ENCODE data around the gene TAT.

GRCh38 chr16:71569621-71570020 lies 7.3 kb downstream of the TAT start:
- TF ChIP-seq, protein P1, sequence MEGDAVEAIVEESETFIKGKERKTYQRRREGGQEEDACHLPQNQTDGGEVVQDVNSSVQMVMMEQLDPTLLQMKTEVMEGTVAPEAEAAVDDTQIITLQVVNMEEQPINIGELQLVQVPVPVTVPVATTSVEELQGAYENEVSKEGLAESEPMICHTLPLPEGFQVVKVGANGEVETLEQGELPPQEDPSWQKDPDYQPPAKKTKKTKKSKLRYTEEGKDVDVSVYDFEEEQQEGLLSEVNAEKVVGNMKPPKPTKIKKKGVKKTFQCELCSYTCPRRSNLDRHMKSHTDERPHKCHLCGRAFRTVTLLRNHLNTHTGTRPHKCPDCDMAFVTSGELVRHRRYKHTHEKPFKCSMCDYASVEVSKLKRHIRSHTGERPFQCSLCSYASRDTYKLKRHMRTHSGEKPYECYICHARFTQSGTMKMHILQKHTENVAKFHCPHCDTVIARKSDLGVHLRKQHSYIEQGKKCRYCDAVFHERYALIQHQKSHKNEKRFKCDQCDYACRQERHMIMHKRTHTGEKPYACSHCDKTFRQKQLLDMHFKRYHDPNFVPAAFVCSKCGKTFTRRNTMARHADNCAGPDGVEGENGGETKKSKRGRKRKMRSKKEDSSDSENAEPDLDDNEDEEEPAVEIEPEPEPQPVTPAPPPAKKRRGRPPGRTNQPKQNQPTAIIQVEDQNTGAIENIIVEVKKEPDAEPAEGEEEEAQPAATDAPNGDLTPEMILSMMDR (IDR thresholded peaks at IDR 0.05) = no peak
- TF ChIP-seq POLR2A (IDR thresholded peaks at IDR 0.05) (no peak), POLR2AphosphoS5 (IDR thresholded peaks at IDR 0.05) (no peak), EP300 (IDR thresholded peaks at IDR 0.05) (no peak)
